HepG2 (cell line): ENCODE measurements around the gene CLHC1. TPM values are rescaled to one million over a fixed set of nuclear protein-coding genes. Genes with fewer than 3 reads are reported as not detected.
"Not testable (repeated sequence)": the region's sequence is repeated elsewhere in the genome, so short reads cannot be mapped to it uniquely, and the experiment has no call there.

ENCODE experiments used
- ATAC-seq: fragments of 200-7000 bp; cut with Tn5 transposase; 3 replicates; pipeline ENCODE4 v1.9.1; 2020; ENCODE audit warnings: mild to moderate bottlenecking, moderate library complexity
- BruUV-seq: library from RNA; stranded (reverse); fragments of 400-500 nt; replicated peaks from 2 replicates; lab custom pipeline; 2021; lab: Mats Ljungman, UMichigan
- CTCF ChIA-PET: fragments of 300-600 bp; formaldehyde crosslinking; extraction: SDS; loops from one replicate; lab custom pipeline; 2021; ENCODE audit warnings: low total read pairs, inconsistent platforms, low intra/inter-chr PET ratio; lab: Yijun Ruan, JAX
- POLR2A ChIA-PET: fragments of 350-600 bp; sonication (Branson Sonifier 250); formaldehyde crosslinking; loops from one replicate; lab custom pipeline; 2020; ENCODE audit warnings: antibody characterized with exemption, inconsistent platforms; lab: Yijun Ruan, JAX
- DNase-seq: peaks from one replicate; pipeline ENCODE4 v3.0.0-alpha.2; 2015; ENCODE audit warnings: low spot score
- FAIRE-seq: peaks from 3 replicates; lab custom pipeline; 2011; peaks lifted over from hg19 to GRCh38; lab: Jason Lieb, UNC
- H2AFZ ChIP-seq: one replicate; pipeline ENCODE4 v1.6.1; 2011; ENCODE audit warnings: low read length, inconsistent platforms
- H3K27ac ChIP-seq: fragments of 300-600 bp; 3 replicates; pipeline ENCODE4 v1.8.0; 2011; ENCODE audit warnings: mixed run types, mild to moderate bottlenecking, mixed read lengths, low read length, inconsistent platforms; ENCODE audit not compliant: insufficient read depth; ENCODE audit errors: extremely low read length
- H3K27me3 ChIP-seq, 2 experiments: fragments of 200-600 bp in 1 of 2; 2 replicates in 1 of 2; 3 replicates in 1 of 2; pipeline versions ENCODE4 v1.6.0 to v1.8.0; 2011; ENCODE audit warnings: low read length in 2 of 2, mild to moderate bottlenecking in 2 of 2, moderate library complexity in 2 of 2, inconsistent platforms in 1 of 2; ENCODE audit not compliant: insufficient read depth in 2 of 2, control insufficient read depth in 1 of 2
- H3K36me3 ChIP-seq, 2 experiments: fragments of 200-600 bp in 1 of 2; replicated peaks in 1 of 2; 2 replicates in 1 of 2; 3 replicates in 1 of 2; pipeline versions ENCODE4 v1.5.1 to v1.8.0; 2011; ENCODE audit warnings: low read length in 2 of 2, inconsistent platforms in 1 of 2; ENCODE audit not compliant: insufficient read depth in 2 of 2, control insufficient read depth in 1 of 2
- H3K4me1 ChIP-seq: 2 replicates; pipeline ENCODE4 v1.5.1; 2012; ENCODE audit warnings: low read length, inconsistent platforms; ENCODE audit not compliant: insufficient read depth
- H3K4me2 ChIP-seq: 2 replicates; pipeline ENCODE4 v1.6.0; 2011; ENCODE audit warnings: low read depth, low read length, inconsistent platforms
- H3K4me3 ChIP-seq, 3 experiments: fragments of 200-600 bp in 1 of 3; sonication (generic), shearing (Covaris generic) in 1 of 3; replicated peaks in 1 of 3; 2 replicates each; pipeline ENCODE4 v1.5.1; 2011 to 2016; ENCODE audit warnings: low read length in 3 of 3, inconsistent platforms in 2 of 3, low read depth in 2 of 3, mild to moderate bottlenecking in 2 of 3, control low read depth in 1 of 3, mixed read lengths in 1 of 3; ENCODE audit not compliant: insufficient read depth in 1 of 3
- H3K79me2 ChIP-seq: one replicate; pipeline ENCODE4 v1.6.1; 2011; ENCODE audit warnings: low read length, inconsistent platforms; ENCODE audit not compliant: insufficient read depth
- H3K9ac ChIP-seq: 2 replicates; pipeline ENCODE4 v1.6.0; 2011; ENCODE audit warnings: mild to moderate bottlenecking, low read depth, low read length, inconsistent platforms; ENCODE audit not compliant: insufficient read depth
- H3K9me3 ChIP-seq: 2 replicates; pipeline ENCODE4 v1.5.1; 2012; ENCODE audit warnings: mild to moderate bottlenecking, low read length
- H4K20me1 ChIP-seq: 2 replicates; pipeline ENCODE4 v1.6.0; 2011; ENCODE audit warnings: inconsistent platforms, mild to moderate bottlenecking, low read length, moderate library complexity; ENCODE audit not compliant: insufficient read depth
- HNRNPK ChIP-seq: fragments of 200-400 bp; formaldehyde crosslinking; IDR thresholded peaks from 2 replicates; pipeline ENCODE4 v1.6.1; 2018; ENCODE audit warnings: low read length, low read depth, moderate library complexity, mild to moderate bottlenecking; ENCODE audit not compliant: poor library complexity, severe bottlenecking
- NCOA5 ChIP-seq: sonication (generic); formaldehyde crosslinking; IDR thresholded peaks from 2 replicates; pipeline ENCODE4 v1.4.0; 2020; ENCODE audit warnings: missing genetic modification reagents
- SAP130 ChIP-seq: IDR thresholded peaks from 2 replicates; pipeline ENCODE4 v1.6.1; 2016; ENCODE audit warnings: low read depth
- YEATS4 ChIP-seq: sonication (generic); formaldehyde crosslinking; IDR thresholded peaks from 2 replicates; pipeline ENCODE4 v1.4.0; 2020; ENCODE audit warnings: missing genetic modification reagents, borderline replicate concordance
- ZNF180 ChIP-seq: sonication (generic); formaldehyde crosslinking; IDR thresholded peaks from 2 replicates; pipeline ENCODE4 v1.4.0; 2020; ENCODE audit warnings: low read depth, missing genetic modification reagents, borderline replicate concordance
- ZNF20 ChIP-seq: sonication (generic); formaldehyde crosslinking; IDR thresholded peaks from 2 replicates; pipeline ENCODE4 v1.4.0; 2020; ENCODE audit warnings: mild to moderate bottlenecking, moderate library complexity, missing genetic modification reagents
- ZNF768 ChIP-seq: sonication (generic); formaldehyde crosslinking; IDR thresholded peaks from 2 replicates; pipeline ENCODE4 v1.4.0; 2020; ENCODE audit warnings: missing genetic modification reagents
- WGBS: methylation state at CpG from one replicate; pipeline ENCODE4 v1.1.6; 2017; ENCODE audit warnings: low lambda C conversion rate; 5-methylcytosine and 5-hydroxymethylcytosine counted together
- in situ Hi-C: cut with HindIII; loops from 2 replicates; pipeline ENCODE4 v1.10.0; 2017; ENCODE audit warnings: low pct_unique_long_range_greater_than_20kb; ENCODE audit not compliant: extremely low pct_ligation_motif_present
- intact Hi-C: fragments of 100-400 bp; cut with micrococcal nuclease; formaldehyde crosslinking; loops from one replicate; pipeline ENCODE4 v1.10.0; 2022; ENCODE audit not compliant: unreplicated experiment
- polyA plus RNA-seq, 8 experiments: library from polyadenylated mRNA; depleted of rRNA in 3 of 8; stranded (reverse) in 7 of 8; unstranded in 1 of 8; fragments of >200 nt; fragmentation: Illumina TruSeq in 4 of 8; extraction: Trizol in 4 of 8; gene quantifications; 2 replicates each; pipeline versions ENCODE4 v1.2.1 to v1.2.3, GENCODE V29; 2011 to 2016; ENCODE audit warnings: low read depth in 4 of 8, missing spikeins in 1 of 8, mixed read lengths in 1 of 8; ENCODE audit not compliant: insufficient read depth in 1 of 8
- total RNA-seq, 5 experiments: library from RNA; depleted of rRNA; stranded (reverse); fragments of >200 nt; fragmentation: Illumina TruSeq; extraction: Trizol; gene quantifications; 2 replicates each; pipeline ENCODE4 v1.2.3, GENCODE V29; 2016; ENCODE audit warnings: low read depth in 1 of 5
- TF ChIP-seq, protein P1 (sequence below), 2 experiments: sonication (generic) in 1 of 2; formaldehyde crosslinking in 1 of 2; IDR thresholded peaks; 2 replicates each; pipeline versions ENCODE4 v1.4.0 to v1.6.1; 2018 to 2020; ENCODE audit warnings: missing genetic modification reagents in 2 of 2, borderline replicate concordance in 1 of 2, low read depth in 1 of 2, mild to moderate bottlenecking in 1 of 2, missing biosample characterization in 1 of 2

CLHC1 gene
- total and polyA plus RNA-seq, 2 of the 13 experiments (the other 11 are each of a cell fraction or from before 2014, with no cell fraction given): 9.8 to 12.6 TPM

DNA sequence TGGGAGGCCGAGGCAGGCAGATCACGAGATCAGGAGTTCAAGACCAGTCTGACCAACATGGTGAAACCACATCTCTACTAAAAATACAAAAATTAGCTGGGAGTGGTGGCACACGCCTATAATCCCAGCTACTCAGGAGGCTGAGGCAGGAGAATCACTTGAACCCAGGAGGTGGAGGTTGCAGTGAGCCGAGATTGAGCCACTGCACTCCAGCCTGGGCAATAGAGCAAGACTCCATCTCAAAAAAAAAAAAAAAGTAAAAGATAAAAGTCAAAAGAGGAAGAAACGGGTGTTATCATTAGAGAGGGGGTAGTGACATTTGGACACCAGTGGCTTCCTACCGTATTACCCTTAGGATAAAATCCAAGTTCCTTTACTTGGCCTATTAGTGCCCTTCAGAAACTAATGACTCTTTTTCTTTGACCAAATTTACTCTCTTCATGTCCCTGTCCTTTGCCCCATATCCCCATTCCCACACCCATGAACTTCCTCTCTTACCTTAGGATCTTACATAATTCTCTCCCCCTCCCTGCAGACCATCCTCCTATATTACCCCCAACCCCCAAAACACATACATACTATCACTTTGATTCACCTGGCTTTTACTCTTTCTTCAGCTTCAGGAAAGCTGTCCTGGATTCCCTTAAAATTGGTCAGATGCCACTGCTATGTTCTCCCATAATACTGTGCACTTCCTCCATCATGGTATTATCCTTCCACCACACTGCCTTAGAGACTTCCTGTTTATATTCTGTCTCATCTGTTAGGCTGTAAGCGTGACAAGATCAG is 4.5 kb downstream of the CLHC1 start:
- 81% methylated on average over 7 of the region's 7 CpGs for WGBS
- FAIRE-seq, H3K9me3 ChIP-seq, intact Hi-C loops, H3K4me3 ChIP-seq, CTCF ChIA-PET, H4K20me1 ChIP-seq, BruUV-seq, H3K27ac ChIP-seq, H3K36me3 ChIP-seq, H3K9ac ChIP-seq, DNase-seq, ATAC-seq, H3K27me3 ChIP-seq, in situ Hi-C loops, POLR2A ChIA-PET, H3K4me2 ChIP-seq, H2AFZ ChIP-seq: not testable (repeated sequence)
- peak; percentile 89 for TF ChIP-seq HNRNPK
- H3K4me1 ChIP-seq: peaks cover 37% of the 10 kb centered on the region
- H3K79me2 ChIP-seq: peaks cover 20% of the 10 kb centered on the region

DNA sequence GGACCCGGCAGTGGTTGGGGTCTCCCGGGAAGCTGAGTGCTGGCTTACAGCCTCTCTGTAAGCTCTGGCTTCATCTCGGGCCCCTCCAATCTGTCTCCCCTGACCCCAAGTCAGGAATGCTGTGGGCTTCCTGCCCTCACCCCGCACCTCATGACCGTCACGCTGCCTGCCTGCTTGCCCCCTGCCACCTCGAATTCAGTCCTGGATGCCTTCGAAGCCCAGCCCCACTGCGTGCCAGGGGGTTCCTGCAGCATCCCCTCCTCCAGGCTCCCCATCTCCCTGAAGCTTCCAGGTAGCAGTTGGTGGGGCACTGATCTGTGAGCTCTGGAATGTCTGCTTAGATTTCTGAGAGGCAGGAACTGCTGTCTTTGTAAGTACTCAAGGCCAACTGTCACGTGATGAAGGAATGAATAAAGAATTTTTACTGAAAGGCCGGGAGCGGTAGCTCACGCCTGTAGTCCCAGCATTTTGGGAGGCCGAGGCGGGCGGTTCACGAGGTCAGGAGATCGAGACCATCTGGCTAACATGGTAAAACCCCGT is 6.5 kb downstream of the CLHC1 start:
- 86% methylated on average over 19 of the region's 19 CpGs for WGBS
- CTCF ChIA-PET: no interaction called here

More for the DNA sequence above, 6.5 kb downstream of the CLHC1 start:
- H3K9ac ChIP-seq: no peak overlapping the region
- H4K20me1 ChIP-seq: no peaks in the 10 kb centered on the region
- FAIRE-seq (no peak), ATAC-seq (no peak), DNase-seq (no peak)
- peaks cover 2 to 3% of the 10 kb centered on the region in 2 experiments; a peak in 2 of 5 replicates for H3K36me3 ChIP-seq
- H3K4me3 ChIP-seq: no peak overlapping the region
- no peak overlapping the region for H3K4me2 ChIP-seq
- H3K27me3 ChIP-seq: no peaks in the 10 kb centered on the region
- in situ Hi-C loops: no loop called here
- no peak overlapping the region for H2AFZ ChIP-seq
- H3K27ac ChIP-seq: no peak overlapping the region
- BruUV-seq: no TSS peak
- POLR2A ChIA-PET: no interaction called here
- peaks cover 29% of the 10 kb centered on the region for H3K4me1 ChIP-seq
- TF ChIP-seq ZNF768 (no peak), ZNF180 (CRISPR knock-in tag) (no peak), NCOA5 (no peak), SAP130 (CRISPR knock-in tag) (no peak), ZNF20 (CRISPR knock-in tag) (no peak), YEATS4 (CRISPR knock-in tag) (no peak)
- TF ChIP-seq, protein P1, sequence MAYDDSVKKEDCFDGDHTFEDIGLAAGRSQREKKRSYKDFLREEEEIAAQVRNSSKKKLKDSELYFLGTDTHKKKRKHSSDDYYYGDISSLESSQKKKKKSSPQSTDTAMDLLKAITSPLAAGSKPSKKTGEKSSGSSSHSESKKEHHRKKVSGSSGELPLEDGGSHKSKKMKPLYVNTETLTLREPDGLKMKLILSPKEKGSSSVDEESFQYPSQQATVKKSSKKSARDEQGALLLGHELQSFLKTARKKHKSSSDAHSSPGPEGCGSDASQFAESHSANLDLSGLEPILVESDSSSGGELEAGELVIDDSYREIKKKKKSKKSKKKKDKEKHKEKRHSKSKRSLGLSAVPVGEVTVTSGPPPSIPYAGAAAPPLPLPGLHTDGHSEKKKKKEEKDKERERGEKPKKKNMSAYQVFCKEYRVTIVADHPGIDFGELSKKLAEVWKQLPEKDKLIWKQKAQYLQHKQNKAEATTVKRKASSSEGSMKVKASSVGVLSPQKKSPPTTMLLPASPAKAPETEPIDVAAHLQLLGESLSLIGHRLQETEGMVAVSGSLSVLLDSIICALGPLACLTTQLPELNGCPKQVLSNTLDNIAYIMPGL (CRISPR knock-in tag; IDR thresholded peaks at IDR 0.05; ENCODE audit: borderline replicate concordance in 1 of 2, low read depth in 1 of 2): no peak
- H3K9me3 ChIP-seq: no peaks in the 10 kb centered on the region
- intact Hi-C loops: no loop called here
- H3K79me2 ChIP-seq: peaks cover 7% of the 10 kb centered on the region
